Bronchial smooth muscle cell (primary cell): ENCODE data around the gene MRPS6. TPM values are rescaled to one million over a fixed set of nuclear protein-coding genes. Genes with fewer than 3 reads are reported as not detected.

Experiments
- total RNA-seq: library from RNA; depleted of rRNA; stranded (reverse); fragments of >200 nt; gene quantifications from 2 replicates; pipeline ENCODE4 v1.2.1, GENCODE V29; 2014

Gene MRPS6
- total RNA-seq, result 6.9 and 13.9 TPM in 2 replicates

GRCh38 chr21:34073032-34073748 lies at the start of gene MRPS6, which contains the start of gene SLC5A3:
MRPS6 (plus strand) TSS chr21:34073578; CDS start chr21:34073701, 123 bp downstream.
SLC5A3 (plus strand) TSS chr21:34073578; CDS start chr21:34095199, 21,621 bp downstream.

Other genes with a start within 250 kb of the MRPS6 start
- gene ATP5PO, start 157.8 kb upstream of the MRPS6 start, total RNA-seq, result 172 and 197 TPM in 2 replicates
- 9.4 and 12.1 TPM in 2 replicates for gene SLC5A3, start within 50 bp of the MRPS6 start, total RNA-seq